Suprapubic skin (tissue), 4 donors: ENCODE measurements around the gene KRT71. TPM values are rescaled to one million over a fixed set of nuclear protein-coding genes. Genes with fewer than 3 reads are reported as not detected.

Experiments
- DNase-seq, 2 donors: peaks; one replicate each; pipeline ENCODE4 v3.0.0-alpha.2; 2019; ENCODE audit warnings: low spot score in 2 of 2
- H3K27ac ChIP-seq: fragments of 200-600 bp; sonication (generic); one replicate; pipeline ENCODE4 v1.5.1; 2019
- H3K27me3 ChIP-seq: fragments of 200-600 bp; sonication (generic); one replicate; pipeline ENCODE4 v1.5.1; 2019
- H3K36me3 ChIP-seq: fragments of 200-600 bp; sonication (generic); one replicate; pipeline ENCODE4 v1.5.1; 2019
- H3K4me1 ChIP-seq: fragments of 200-600 bp; sonication (generic); one replicate; pipeline ENCODE4 v1.5.1; 2019
- H3K4me3 ChIP-seq: fragments of 200-600 bp; sonication (generic); one replicate; pipeline ENCODE4 v1.5.1; 2019; ENCODE audit warnings: mild to moderate bottlenecking
- H3K9me3 ChIP-seq: fragments of 200-600 bp; sonication (generic); one replicate; pipeline ENCODE4 v1.5.1; 2019
- EP300 ChIP-seq: sonication (generic); formaldehyde crosslinking; IDR thresholded peaks from one replicate; pipeline ENCODE4 v1.6.1; 2017; ENCODE audit warnings: antibody characterized with exemption
- POLR2A ChIP-seq, 2 donors: fragments of 450-650 bp; IDR thresholded peaks; one replicate each; pipeline ENCODE4 v1.6.1; 2017; ENCODE audit warnings: antibody characterized with exemption in 2 of 2, mild to moderate bottlenecking in 2 of 2, moderate library complexity in 2 of 2
- POLR2AphosphoS5 ChIP-seq, 3 donors: sonication (generic); formaldehyde crosslinking; IDR thresholded peaks; one replicate each; pipeline ENCODE4 v1.6.1; 2017; ENCODE audit warnings: antibody characterized with exemption in 3 of 3
- WGBS: methylation state at CpG from one replicate; pipeline ENCODE4 v1.1.5; 2018; 5-methylcytosine and 5-hydroxymethylcytosine counted together
- total RNA-seq, 4 donors: library from RNA; depleted of rRNA; stranded (reverse); fragments of >200 nt; gene quantifications; one replicate each; pipeline ENCODE4 v1.1.0, GENCODE V29; 2016
- TF ChIP-seq, protein P1 (sequence below), 2 donors: fragments of 200-600 bp in 1 of 2; fragments of 450-650 bp in 1 of 2; sonication (generic) in 1 of 2; IDR thresholded peaks; one replicate each; pipeline ENCODE4 v1.5.1; 2016 to 2019; ENCODE audit warnings: antibody characterized with exemption in 2 of 2, mild to moderate bottlenecking in 1 of 2, moderate library complexity in 1 of 2

KRT71 gene
- total RNA-seq = 100 to 1,000 TPM in 1 of 4 donors, 10 to 100 TPM in 2, 1 to 10 TPM in 1; 5.5 to 231 (median 70.8) TPM

DNA sequence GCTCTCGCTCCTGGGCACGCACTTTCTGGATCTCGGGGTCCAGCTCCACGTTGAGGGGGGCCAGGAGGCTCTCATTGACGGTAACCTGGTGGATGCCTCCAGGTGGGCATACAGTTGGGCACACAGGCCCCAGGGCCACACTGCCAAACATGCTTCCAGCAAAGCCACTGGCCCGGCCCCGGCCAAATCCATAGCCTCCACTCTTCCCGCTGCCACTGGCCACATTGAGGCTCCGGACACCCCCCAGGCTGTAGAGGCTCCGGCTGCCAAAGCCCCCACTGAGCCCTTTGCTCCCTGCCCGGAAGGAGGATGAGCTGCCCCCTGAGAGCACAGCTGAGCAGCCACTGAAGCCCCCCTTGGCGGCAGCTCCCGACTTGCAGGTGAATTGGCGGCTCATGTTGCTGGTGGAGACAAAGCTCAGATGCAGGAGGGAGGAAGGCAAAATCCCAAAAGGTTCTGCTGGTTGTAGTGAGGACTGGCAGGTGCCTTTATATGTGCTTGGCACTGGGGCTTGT is at the start of gene KRT71:
Gene KRT71 (minus strand): TSS at position 465 of the 515 bp plus-strand sequence. CDS start 68 bp downstream, at position 397.
- TF ChIP-seq EP300 (no peak), POLR2AphosphoS5 (IDR thresholded peaks at IDR 0.05) (no peak), POLR2A (IDR thresholded peaks at IDR 0.05) (no peak)
- TF ChIP-seq, protein P1, sequence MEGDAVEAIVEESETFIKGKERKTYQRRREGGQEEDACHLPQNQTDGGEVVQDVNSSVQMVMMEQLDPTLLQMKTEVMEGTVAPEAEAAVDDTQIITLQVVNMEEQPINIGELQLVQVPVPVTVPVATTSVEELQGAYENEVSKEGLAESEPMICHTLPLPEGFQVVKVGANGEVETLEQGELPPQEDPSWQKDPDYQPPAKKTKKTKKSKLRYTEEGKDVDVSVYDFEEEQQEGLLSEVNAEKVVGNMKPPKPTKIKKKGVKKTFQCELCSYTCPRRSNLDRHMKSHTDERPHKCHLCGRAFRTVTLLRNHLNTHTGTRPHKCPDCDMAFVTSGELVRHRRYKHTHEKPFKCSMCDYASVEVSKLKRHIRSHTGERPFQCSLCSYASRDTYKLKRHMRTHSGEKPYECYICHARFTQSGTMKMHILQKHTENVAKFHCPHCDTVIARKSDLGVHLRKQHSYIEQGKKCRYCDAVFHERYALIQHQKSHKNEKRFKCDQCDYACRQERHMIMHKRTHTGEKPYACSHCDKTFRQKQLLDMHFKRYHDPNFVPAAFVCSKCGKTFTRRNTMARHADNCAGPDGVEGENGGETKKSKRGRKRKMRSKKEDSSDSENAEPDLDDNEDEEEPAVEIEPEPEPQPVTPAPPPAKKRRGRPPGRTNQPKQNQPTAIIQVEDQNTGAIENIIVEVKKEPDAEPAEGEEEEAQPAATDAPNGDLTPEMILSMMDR (IDR thresholded peaks at IDR 0.05) = no peak
- Histone ChIP-seq H3K4me3 (no peak within 1 kb of the TSS), H3K4me1 (no peaks in the 10 kb centered on the region), H3K9me3 (no peaks in the 10 kb centered on the region), H3K27ac (no peak within 1 kb of the TSS), H3K36me3 (no peaks in the 10 kb centered on the region), H3K27me3 (peaks cover 10% of the 10 kb centered on the region)
- DNase-seq = no peak
- WGBS = 96% methylated on average over 8 of the region's 14 CpGs

DNA sequence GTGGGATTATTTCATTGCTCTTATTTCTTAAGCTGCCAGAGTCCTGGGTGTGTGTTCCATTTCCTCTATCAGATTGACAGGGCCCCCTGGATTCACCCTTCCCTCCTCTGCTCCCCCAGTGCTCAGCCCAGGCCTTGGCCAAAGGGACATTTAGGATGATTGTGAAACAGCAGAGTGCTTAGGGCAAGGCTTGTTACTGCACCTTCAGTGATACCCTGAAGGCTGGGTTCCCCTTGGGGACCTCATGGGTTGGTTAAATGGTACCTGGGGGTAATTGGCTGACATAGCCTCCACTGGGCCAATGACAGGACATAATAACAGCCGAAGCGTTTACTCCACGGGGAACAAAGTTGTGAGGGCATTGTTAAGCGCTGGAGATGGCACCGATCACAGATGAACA is 49.6 kb upstream of the KRT71 start:
- H3K36me3 ChIP-seq = no peaks in the 10 kb centered on the region
- peaks cover 5% of the 10 kb centered on the region for H3K4me1 ChIP-seq
- no peak overlapping the region for H3K27ac ChIP-seq
- 91% methylated on average over 5 of the region's 5 CpGs for whole genome bisulfite sequencing
- peaks cover 42% of the 10 kb centered on the region for H3K27me3 ChIP-seq
- no peak overlapping the region for H3K4me3 ChIP-seq
- no peak for DNase-seq
- H3K9me3 ChIP-seq = no peaks in the 10 kb centered on the region
- no peak for TF ChIP-seq POLR2A (IDR thresholded peaks at IDR 0.05)
- TF ChIP-seq, protein P1 (IDR thresholded peaks at IDR 0.05) = no peak
- no peak for TF ChIP-seq POLR2AphosphoS5 (IDR thresholded peaks at IDR 0.05)
- no peak for TF ChIP-seq EP300

DNA sequence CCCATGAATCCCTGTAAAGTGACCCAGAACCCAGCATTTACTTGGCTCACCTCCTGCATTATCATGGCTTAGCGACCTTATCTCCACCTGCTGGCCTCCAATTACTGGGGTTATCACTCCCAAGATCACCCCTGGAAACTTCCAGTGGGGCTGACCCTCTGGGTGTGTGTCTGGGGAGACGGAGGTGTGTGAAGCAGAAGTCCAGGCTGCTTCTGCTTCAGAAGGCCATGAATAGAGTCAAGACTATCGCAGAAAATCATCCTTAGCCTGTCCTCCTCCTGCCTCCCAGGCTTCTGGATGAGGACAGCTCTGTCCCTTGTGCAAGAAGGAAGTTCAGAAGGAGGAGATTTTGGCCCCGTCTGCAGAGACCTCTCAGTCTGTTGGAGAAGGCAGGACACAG is 48.7 kb upstream of the KRT71 start:
- TF ChIP-seq, protein P1 (IDR thresholded peaks at IDR 0.05) = no peak
- TF ChIP-seq POLR2AphosphoS5 (IDR thresholded peaks at IDR 0.05) (no peak), POLR2A (IDR thresholded peaks at IDR 0.05) (no peak), EP300 (no peak)
- H3K4me1 ChIP-seq = peaks cover 5% of the 10 kb centered on the region
- no peaks in the 10 kb centered on the region for H3K36me3 ChIP-seq
- WGBS = 91% methylated on average over 4 of the region's 4 CpGs
- no peak for DNase-seq
- no peak overlapping the region for H3K27ac ChIP-seq
- H3K27me3 ChIP-seq = peaks cover 42% of the 10 kb centered on the region
- H3K9me3 ChIP-seq = no peaks in the 10 kb centered on the region
- H3K4me3 ChIP-seq = no peak overlapping the region

DNA sequence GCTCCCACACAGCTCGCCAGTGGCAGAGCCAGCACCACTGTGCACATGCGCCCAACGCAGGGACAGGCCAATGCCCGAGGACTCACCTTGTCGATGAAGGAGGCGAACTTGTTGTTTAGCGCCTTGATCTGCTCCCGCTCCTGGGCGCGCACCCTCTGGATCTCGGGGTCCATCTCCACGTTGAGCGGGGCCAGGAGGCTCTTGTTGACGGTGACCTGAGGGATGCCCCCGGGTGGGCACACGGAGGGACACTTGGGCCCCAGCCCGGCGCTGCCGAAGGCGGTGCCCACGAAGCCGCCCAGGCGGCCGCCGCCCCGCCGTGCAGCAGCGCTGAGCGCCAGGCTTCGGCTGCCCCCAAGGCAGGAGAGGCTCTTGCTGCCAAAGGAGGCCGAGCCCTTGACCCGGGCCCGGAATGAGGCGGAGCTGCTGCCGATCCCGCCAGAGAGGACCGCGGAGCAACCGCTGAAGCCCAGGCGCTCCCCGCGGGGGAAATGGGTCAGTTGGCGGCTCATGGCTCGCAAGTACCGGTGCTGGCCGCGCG is 48.1 kb upstream of the KRT71 start, which contains the start of gene KRT72:
Gene KRT72 (minus strand): TSS at position 523 of the 541 bp plus-strand sequence. CDS start 11 bp downstream, at position 512.
- WGBS = 39% methylated on average over 23 of the region's 48 CpGs
- no peak for DNase-seq
- H3K27ac ChIP-seq = no peak within 1 kb of the TSS
- H3K4me1 ChIP-seq = peaks cover 5% of the 10 kb centered on the region
- H3K27me3 ChIP-seq = peaks cover 42% of the 10 kb centered on the region
- H3K36me3 ChIP-seq = no peaks in the 10 kb centered on the region
- H3K4me3 ChIP-seq = no peak within 1 kb of the TSS
- TF ChIP-seq POLR2A (IDR thresholded peaks at IDR 0.05) = no peak
- H3K9me3 ChIP-seq = no peaks in the 10 kb centered on the region

DNA sequence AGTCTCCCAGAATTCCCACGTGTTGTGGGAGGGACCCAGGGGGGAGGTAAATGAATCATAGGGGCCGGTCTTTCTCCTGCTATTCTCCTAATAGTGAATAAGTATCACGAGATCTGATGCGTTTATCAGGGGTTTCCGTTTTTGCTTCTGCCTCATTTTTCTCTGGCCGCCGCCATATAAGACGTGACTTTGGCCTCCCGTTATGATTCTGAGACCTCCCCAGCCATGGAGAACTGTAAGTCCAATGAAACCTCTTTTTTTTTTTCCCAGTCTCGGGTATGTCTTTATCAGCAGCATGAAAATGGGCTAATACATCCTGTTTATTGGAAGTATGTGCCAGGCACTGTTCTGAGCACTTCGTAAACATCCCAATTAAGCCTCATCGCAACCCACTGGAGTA is 47.5 kb upstream of the KRT71 start:
- no peaks in the 10 kb centered on the region for H3K9me3 ChIP-seq
- WGBS = 92% methylated on average over 12 of the region's 12 CpGs
- H3K4me3 ChIP-seq = no peak overlapping the region
- peaks cover 5% of the 10 kb centered on the region for H3K4me1 ChIP-seq
- DNase-seq = no peak
- H3K27ac ChIP-seq = no peak overlapping the region
- H3K36me3 ChIP-seq = no peaks in the 10 kb centered on the region
- TF ChIP-seq POLR2AphosphoS5 (IDR thresholded peaks at IDR 0.05) (no peak), POLR2A (IDR thresholded peaks at IDR 0.05) (no peak), EP300 (no peak)
- TF ChIP-seq, protein P1 (IDR thresholded peaks at IDR 0.05) = no peak
- H3K27me3 ChIP-seq = peaks cover 38% of the 10 kb centered on the region
